HL-60 (cell line): ENCODE data around the gene TNC.

Source experiments
- DNase-seq, 2 experiments: peaks; one replicate each; pipeline ENCODE4 v3.0.0-alpha.2; 2010 to 2020; ENCODE audit warnings: low read depth in 1 of 2, low spot score in 1 of 2
- H3K27ac ChIP-seq: fragments of 250-450 bp; sonication (Bioruptor Pico); replicated peaks from 2 replicates; pipeline ENCODE4 v1.5.1; 2020; ENCODE audit warnings: mild to moderate bottlenecking, moderate library complexity
- H3K27me3 ChIP-seq: fragments of 250-450 bp; sonication (Bioruptor Pico); 2 replicates; pipeline ENCODE4 v1.5.1; 2021; ENCODE audit warnings: mild to moderate bottlenecking, moderate library complexity; ENCODE audit not compliant: insufficient read depth, poor library complexity, severe bottlenecking
- H3K4me3 ChIP-seq: replicated peaks from 2 replicates; pipeline ENCODE4 v1.5.1; 2011; ENCODE audit warnings: mild to moderate bottlenecking, control low read depth, low read length; ENCODE audit not compliant: insufficient read depth
- GABPA ChIP-seq: IDR thresholded peaks from 2 replicates; pipeline ENCODE4 v1.6.1; 2012; ENCODE audit warnings: low read depth
- POLR2AphosphoS5 ChIP-seq: IDR thresholded peaks from 2 replicates; pipeline ENCODE4 v1.6.1; 2012; ENCODE audit warnings: low read depth
- SPI1 ChIP-seq: IDR thresholded peaks from 2 replicates; pipeline ENCODE4 v1.6.1; 2012; ENCODE audit warnings: low read depth, mild to moderate bottlenecking, borderline replicate concordance
- TF ChIP-seq, protein P1 (sequence below): IDR thresholded peaks from one replicate; pipeline ENCODE4 v1.5.1; 2011; ENCODE audit warnings: low read length, control low read depth, inconsistent platforms; ENCODE audit not compliant: insufficient read depth
- TF ChIP-seq, protein P2 (sequence below): IDR thresholded peaks from 2 replicates; pipeline ENCODE4 v1.6.1; 2012; ENCODE audit warnings: low read depth; ENCODE audit not compliant: insufficient replicate concordance

The TNC gene

GRCh38 chr9:115069771-115070170 is 48.2 kb downstream of the TNC start:
- no peak for DNase-seq
- Histone ChIP-seq H3K27ac (no peak overlapping the region), H3K4me3 (no peak overlapping the region), H3K27me3 (no peaks in the 10 kb centered on the region)
- TF ChIP-seq POLR2AphosphoS5 (no peak), GABPA (no peak), SPI1 (no peak)
- TF ChIP-seq, protein P1, sequence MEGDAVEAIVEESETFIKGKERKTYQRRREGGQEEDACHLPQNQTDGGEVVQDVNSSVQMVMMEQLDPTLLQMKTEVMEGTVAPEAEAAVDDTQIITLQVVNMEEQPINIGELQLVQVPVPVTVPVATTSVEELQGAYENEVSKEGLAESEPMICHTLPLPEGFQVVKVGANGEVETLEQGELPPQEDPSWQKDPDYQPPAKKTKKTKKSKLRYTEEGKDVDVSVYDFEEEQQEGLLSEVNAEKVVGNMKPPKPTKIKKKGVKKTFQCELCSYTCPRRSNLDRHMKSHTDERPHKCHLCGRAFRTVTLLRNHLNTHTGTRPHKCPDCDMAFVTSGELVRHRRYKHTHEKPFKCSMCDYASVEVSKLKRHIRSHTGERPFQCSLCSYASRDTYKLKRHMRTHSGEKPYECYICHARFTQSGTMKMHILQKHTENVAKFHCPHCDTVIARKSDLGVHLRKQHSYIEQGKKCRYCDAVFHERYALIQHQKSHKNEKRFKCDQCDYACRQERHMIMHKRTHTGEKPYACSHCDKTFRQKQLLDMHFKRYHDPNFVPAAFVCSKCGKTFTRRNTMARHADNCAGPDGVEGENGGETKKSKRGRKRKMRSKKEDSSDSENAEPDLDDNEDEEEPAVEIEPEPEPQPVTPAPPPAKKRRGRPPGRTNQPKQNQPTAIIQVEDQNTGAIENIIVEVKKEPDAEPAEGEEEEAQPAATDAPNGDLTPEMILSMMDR: no peak
- TF ChIP-seq, protein P2, sequence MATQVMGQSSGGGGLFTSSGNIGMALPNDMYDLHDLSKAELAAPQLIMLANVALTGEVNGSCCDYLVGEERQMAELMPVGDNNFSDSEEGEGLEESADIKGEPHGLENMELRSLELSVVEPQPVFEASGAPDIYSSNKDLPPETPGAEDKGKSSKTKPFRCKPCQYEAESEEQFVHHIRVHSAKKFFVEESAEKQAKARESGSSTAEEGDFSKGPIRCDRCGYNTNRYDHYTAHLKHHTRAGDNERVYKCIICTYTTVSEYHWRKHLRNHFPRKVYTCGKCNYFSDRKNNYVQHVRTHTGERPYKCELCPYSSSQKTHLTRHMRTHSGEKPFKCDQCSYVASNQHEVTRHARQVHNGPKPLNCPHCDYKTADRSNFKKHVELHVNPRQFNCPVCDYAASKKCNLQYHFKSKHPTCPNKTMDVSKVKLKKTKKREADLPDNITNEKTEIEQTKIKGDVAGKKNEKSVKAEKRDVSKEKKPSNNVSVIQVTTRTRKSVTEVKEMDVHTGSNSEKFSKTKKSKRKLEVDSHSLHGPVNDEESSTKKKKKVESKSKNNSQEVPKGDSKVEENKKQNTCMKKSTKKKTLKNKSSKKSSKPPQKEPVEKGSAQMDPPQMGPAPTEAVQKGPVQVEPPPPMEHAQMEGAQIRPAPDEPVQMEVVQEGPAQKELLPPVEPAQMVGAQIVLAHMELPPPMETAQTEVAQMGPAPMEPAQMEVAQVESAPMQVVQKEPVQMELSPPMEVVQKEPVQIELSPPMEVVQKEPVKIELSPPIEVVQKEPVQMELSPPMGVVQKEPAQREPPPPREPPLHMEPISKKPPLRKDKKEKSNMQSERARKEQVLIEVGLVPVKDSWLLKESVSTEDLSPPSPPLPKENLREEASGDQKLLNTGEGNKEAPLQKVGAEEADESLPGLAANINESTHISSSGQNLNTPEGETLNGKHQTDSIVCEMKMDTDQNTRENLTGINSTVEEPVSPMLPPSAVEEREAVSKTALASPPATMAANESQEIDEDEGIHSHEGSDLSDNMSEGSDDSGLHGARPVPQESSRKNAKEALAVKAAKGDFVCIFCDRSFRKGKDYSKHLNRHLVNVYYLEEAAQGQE: no peak

GRCh38 chr9:115069302-115069701 is 48.7 kb downstream of the TNC start:
- H3K27ac ChIP-seq: no peak overlapping the region
- no peak for DNase-seq
- TF ChIP-seq, protein P2: no peak
- TF ChIP-seq, protein P1: no peak
- TF ChIP-seq SPI1: no peak
- no peak for TF ChIP-seq POLR2AphosphoS5
- no peak for TF ChIP-seq GABPA

GRCh38 chr9:115068031-115068430 is 49.9 kb downstream of the TNC start:
- no peak for DNase-seq
- no peak overlapping the region for H3K4me3 ChIP-seq
- no peak overlapping the region for H3K27ac ChIP-seq
- H3K27me3 ChIP-seq: no peaks in the 10 kb centered on the region
- TF ChIP-seq, protein P2: no peak
- TF ChIP-seq GABPA: no peak
- TF ChIP-seq, protein P1: no peak
- TF ChIP-seq POLR2AphosphoS5: no peak
- no peak for TF ChIP-seq SPI1

More at GRCh38 chr9:115069302-115069701, 48.7 kb downstream of the TNC start:
- H3K4me3 ChIP-seq: no peak overlapping the region
- no peaks in the 10 kb centered on the region for H3K27me3 ChIP-seq
